ENCODE results near the gene TMTC2.
"Not testable (repeated sequence)": the region's sequence is repeated elsewhere in the genome, so short reads cannot be mapped to it uniquely, and the experiment has no call there.

The TMTC2 gene

DNA sequence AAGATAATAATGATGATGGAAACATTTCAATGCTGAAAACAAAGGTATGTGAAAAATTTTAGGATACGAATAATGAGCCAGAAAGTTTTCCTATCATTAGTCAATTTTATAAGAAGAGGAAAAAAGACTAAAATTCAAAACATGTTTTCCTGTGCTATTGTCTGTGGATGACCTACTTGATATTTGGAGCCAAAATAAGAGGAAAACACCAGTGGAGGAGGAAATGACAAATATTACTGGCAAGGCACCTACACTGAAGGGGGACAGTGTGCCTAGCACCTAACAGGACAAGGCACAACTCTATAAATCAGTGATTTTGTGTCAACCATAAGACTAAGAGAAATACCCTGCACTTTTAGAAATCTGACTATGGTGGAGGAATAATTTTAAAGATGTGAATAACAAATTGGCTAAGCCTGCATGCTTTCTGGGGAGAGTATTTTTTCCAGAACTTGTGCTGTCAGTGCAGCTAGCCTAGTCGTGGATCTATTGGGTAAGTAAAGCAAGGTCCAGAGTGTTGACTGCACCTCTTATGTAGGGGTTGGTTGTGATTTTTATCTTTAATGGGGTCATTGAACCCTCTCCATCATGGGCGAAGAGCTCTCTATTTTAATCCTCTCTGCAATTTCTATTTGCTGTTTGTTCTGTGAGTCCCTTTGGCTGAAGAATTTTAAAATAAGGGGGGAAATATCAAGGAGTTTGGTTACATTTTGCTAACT is 398.0 kb downstream of the TMTC2 start:
- no peak for DNase-seq (ENCODE audit: low read depth)

- DNase-seq (ENCODE audit: low read depth) = no peak
Observed at GRCh38 chr12:83086023-83086422, 399.3 kb downstream of the TMTC2 start.

GRCh38 chr12:83089575-83089974 is 402.9 kb downstream of the TMTC2 start:
- no peak for DNase-seq (ENCODE audit: low read depth)

GRCh38 chr12:83092129-83092528 is 405.4 kb downstream of the TMTC2 start:
- no peak for DNase-seq (ENCODE audit: low read depth)

- DNase-seq (ENCODE audit: low read depth) = no peak
Observed at GRCh38 chr12:83092606-83093005, 405.9 kb downstream of the TMTC2 start.

DNA sequence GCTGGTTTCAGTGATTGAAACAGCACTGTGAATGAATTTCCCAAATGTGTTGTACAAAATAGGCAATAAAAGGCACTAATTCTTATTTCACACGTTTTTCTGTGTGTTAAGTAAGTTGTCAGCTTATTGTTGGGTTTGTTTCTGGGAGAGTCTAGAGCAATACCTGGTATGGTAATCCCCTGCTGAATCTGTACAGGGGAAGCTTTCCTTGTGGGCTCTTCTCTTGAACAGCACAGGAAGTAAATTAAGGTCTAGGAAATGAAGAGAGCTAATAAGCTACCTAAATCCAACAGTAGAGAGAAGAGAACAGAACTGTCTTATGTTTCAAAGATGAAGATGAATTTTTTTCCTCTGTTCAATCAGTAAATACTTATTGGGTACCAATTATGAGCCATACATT is 406.7 kb downstream of the TMTC2 start:
- no peak for DNase-seq (ENCODE audit: low read depth)

GRCh38 chr12:83097643-83098342 is 411.1 kb downstream of the TMTC2 start:
- no peak for DNase-seq (ENCODE audit: low read depth)

DNA sequence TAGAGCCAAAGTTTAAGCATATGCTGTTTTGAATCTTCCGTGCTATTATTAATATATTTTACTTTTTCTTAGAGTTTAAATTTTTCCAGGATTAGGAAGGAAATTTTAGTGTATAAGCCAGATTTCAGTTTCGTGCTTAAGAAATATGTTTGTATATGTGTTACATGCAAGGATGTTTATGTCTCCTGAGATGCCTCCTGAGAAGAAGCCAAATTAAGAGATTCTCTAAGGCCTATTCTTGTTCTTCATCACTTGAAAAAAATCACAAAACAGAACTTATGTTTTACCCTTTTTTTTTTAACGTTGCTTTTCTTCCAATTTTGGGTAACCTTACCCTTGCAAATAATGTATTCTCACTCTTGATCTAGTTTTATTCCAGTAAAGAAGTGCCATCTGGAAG is 412.7 kb downstream of the TMTC2 start:
- DNase-seq (ENCODE audit: low read depth) = no peak

GRCh38 chr12:83102499-83102898 is 415.8 kb downstream of the TMTC2 start:
- DNase-seq (ENCODE audit: low read depth) = no peak

- DNase-seq (ENCODE audit: low read depth) = no peak
Observed at GRCh38 chr12:83106873-83107272, 420.2 kb downstream of the TMTC2 start.

DNA sequence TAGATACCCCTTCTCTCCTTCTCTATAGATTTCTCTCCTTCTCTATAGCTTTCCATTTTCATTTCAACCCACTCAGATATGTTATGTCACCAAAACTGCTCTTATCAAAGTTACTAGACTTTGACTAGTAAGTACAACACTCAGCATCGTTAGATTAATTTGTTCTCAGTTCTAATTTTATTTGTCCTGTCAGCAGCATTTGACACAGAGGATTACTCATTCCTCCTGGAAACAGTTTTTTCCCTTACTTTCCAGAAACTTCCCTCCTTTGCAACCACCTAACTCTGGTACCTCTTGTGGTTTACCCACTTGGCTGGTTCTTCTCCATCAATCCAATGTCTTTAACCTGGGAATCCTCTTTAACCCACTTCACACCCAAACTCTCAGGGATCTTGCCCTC is 423.7 kb downstream of the TMTC2 start:
- no peak for DNase-seq (ENCODE audit: low read depth)

DNA sequence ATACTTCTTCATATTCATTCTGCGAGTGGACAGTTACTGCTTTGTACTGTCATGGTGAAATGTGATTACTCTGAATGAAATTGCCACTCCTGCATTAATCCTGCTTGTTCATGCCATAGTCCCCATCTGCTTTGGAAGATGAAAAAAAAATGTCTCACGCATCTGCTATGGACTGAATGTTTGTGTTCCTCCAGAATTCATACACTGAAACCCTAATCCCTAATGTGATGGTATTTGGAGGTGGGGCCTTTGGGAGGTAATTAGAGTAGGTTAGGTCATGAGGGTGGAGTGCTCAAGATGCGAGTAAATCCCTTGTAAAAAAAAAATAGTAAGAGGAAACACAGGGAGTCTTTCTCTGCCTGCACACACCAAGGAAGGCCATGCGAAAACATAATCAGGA is 427.2 kb downstream of the TMTC2 start:
- DNase-seq (ENCODE audit: low read depth) = no peak

DNA sequence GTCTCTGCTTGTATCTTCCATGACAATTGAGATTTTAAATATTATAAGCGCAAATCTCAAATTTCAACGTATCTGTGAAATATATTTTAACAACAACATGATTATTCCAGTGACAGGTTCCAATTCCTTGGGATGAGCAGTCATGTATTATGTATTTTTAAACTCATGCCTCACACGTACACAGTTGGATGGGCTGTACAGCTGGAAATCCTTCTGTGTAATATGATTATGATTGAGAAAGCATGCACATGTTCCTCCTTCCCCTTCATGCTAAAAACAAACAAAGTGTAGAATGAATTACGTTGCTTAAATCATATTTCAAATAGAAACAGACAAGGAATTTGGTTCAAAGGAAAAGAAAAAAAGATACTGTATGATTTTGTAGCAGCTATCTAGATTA is 428.3 kb downstream of the TMTC2 start:
- no peak for DNase-seq (ENCODE audit: low read depth)

- DNase-seq (ENCODE audit: low read depth) = not testable (repeated sequence)
Observed at GRCh38 chr12:83117926-83118325, 431.2 kb downstream of the TMTC2 start.

- no peak for DNase-seq (ENCODE audit: low read depth)
Observed at GRCh38 chr12:83121897-83122622, 435.4 kb downstream of the TMTC2 start.

DNA sequence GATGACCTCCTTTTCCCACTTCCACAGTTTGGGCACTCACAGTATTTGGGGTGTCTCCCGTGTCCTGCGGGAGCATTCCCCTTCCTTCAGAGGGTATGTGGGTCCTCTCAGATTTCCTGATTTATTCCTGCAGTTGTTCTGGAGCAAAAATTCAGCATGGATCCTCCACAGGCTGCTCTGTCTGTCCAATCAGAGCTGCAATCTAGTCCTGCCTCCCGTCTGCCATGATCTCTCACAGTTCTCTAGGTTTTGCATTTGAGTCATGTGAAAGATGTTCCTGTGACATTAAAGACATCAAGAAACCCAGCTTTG is 435.9 kb downstream of the TMTC2 start:
- no peak for DNase-seq (ENCODE audit: low read depth)

- DNase-seq (ENCODE audit: low read depth) = no peak
Observed at GRCh38 chr12:83123039-83123438, 436.3 kb downstream of the TMTC2 start.

DNA sequence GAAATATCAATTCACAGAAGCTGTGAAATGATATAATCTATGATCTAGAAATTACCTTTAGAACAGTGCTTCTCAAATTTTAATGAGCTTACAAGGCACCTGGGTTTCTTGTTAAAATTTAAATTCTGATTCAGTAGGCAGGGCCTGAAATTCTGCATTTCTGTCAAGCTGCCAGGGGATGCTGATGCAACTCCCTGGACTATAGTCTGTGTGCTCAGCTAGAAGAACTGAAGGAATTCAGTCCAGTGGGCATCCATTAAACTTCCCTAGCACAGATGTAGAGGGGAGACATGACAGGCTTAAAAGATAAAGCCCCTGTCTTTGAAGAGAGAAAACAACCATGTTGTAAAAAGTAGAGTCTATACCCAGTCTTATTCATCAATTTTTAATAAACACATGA is 441.8 kb downstream of the TMTC2 start:
- DNase-seq (ENCODE audit: low read depth) = no peak

DNA sequence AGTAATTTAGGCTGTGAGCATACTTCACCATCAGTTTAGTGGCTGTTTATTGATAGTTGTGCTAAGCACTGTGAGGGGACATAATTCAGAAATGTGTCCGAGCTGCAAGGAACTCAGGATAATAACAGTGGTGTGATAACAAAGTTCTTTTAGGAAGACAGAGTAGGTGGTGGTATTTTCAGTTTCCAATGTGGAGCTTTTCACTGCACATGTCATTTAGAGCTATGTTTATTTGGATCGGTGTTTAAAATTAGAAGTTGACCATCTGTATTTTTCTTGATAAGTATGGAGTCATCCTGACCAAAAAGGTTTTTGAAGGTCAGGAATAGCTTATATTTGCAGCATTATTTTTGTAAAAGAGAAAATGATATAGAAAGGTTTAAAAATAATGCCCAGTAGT is 443.5 kb downstream of the TMTC2 start:
- DNase-seq (ENCODE audit: low read depth) = no peak

- DNase-seq (ENCODE audit: low read depth) = no peak
Observed at GRCh38 chr12:83132360-83132759, 445.7 kb downstream of the TMTC2 start.

DNA sequence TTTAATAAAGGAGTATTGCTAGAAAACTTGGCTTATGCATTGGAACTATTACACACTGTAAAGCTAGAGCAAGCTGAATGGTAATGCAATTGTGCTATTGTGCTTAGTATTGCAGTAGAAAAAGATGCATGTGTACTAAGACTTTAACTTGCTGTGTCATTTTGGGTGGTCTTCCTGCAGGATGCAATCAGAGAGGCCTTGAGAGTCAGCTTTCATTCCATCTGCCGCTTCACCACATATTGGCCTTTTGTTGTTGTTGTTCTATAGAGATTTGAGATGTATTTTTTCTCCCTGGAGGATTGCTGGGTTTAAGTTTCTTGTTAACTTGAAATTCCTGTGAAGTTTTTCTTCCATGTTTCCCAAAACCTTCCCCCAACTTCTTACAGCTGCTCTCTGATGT is 449.7 kb downstream of the TMTC2 start:
- DNase-seq (ENCODE audit: low read depth) = no peak

GRCh38 chr12:83140135-83140534 is 453.4 kb downstream of the TMTC2 start:
- DNase-seq (ENCODE audit: low read depth) = no peak

DNA sequence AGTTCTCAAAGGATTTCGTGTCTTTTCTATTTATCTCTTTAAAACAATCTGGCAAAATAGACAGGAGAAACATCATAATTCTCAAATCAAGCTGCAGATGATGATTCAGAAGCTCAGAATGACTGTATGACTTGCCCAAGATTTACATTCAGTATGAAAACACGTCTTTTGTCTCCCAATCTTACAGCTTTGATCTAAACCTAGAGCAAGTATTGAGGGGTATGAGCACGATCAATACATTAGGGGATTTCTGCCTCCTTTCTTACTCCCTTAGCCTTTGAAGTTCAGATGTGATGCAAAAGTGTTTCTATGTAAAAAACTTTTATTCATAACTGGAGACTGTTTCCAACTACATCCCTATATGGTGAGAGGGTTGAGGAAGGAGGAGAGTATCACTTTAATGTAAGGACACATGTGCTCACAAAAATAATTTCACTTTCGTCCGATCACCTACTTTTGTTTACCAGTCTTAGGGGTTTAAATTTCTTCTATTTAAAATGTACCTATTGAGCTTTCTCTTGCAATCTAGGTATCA is 454.8 kb downstream of the TMTC2 start:
- no peak for DNase-seq (ENCODE audit: low read depth)

Data from stimulated activated CD8-positive, alpha-beta memory T cell treated with anti-CD3 and anti-CD28 coated beads, Interleukin-12 subunit alpha, Interleukin-12 subunit beta, amount 100 ng/mL, for 1 hour (primary cell).